GM13976 (cell line): ENCODE results near the gene BRD3OS.
"Not testable (repeated sequence)": the region's sequence is repeated elsewhere in the genome, so short reads cannot be mapped to it uniquely, and the experiment has no call there.

Experiments
- DNase-seq: peaks from one replicate; pipeline ENCODE4 v3.0.0; 2012; ENCODE audit warnings: low spot score
- CTCF ChIP-seq: IDR thresholded peaks from 2 replicates; pipeline ENCODE4 v1.5.1; 2012; ENCODE audit warnings: borderline replicate concordance, mild to moderate bottlenecking; ENCODE audit not compliant: insufficient read depth; ENCODE audit errors: extremely low read depth, missing control alignments, control extremely low read depth
- in situ Hi-C: fragments of 300-500 bp; cut with MboI; formaldehyde crosslinking; loops from one replicate; pipeline ENCODE4 v1.12.0; 2022; ENCODE audit warnings: low sequenced_read_pairs, mixed read lengths, inconsistent platforms; ENCODE audit not compliant: unreplicated experiment

Gene BRD3OS

DNA sequence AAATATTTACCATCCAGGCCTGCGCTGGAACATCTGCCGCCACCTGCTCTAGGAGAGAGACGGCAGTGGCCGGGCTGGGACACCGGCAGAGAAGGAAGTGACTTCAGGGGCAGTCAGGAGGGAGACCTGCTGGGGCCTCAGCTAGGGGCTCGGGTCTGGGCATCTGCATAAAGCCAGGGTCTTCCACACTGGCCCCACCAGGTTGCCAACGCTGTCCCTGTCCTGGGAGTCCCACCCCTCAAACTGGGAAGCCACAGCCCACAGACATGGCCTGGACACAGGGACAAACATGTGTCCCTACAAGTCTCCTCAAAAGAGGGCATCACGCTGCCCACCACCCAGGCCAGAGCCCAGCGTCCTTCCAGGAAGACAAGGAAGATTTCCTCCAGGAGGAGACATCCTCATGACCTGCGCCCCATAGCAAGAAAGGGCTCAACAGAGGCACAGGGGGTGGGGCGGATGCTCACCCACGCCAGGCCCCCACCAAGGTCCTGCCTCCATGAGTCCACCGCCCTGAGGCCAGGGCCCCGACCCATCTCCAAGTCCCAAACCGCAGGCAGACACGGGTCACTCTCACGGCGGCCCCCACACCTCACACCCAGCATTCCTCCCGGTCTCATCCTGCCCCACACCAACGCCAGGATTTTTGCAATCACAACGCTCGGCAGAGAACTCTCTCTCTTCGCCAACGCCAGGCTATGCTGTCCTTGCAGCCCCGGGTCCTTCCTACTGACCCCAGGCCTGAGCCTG is 42.1 kb upstream of the BRD3OS start:
- no peak for TF ChIP-seq CTCF
- in situ Hi-C loops = no loop called here
- no peak for DNase-seq

GRCh38 chr9:133986061-133986460 is 39.2 kb upstream of the BRD3OS start:
- TF ChIP-seq CTCF = no peak
- no peak for DNase-seq
- in situ Hi-C loops = no loop called here

- in situ Hi-C loops = no loop called here
- no peak for DNase-seq
- no peak for TF ChIP-seq CTCF
Measured at GRCh38 chr9:133986774-133987445, 38.4 kb upstream of the BRD3OS start.

- in situ Hi-C loops = no loop called here
- DNase-seq = no peak
- no peak for TF ChIP-seq CTCF
Measured at GRCh38 chr9:133987446-133987788, 37.9 kb upstream of the BRD3OS start.

DNA sequence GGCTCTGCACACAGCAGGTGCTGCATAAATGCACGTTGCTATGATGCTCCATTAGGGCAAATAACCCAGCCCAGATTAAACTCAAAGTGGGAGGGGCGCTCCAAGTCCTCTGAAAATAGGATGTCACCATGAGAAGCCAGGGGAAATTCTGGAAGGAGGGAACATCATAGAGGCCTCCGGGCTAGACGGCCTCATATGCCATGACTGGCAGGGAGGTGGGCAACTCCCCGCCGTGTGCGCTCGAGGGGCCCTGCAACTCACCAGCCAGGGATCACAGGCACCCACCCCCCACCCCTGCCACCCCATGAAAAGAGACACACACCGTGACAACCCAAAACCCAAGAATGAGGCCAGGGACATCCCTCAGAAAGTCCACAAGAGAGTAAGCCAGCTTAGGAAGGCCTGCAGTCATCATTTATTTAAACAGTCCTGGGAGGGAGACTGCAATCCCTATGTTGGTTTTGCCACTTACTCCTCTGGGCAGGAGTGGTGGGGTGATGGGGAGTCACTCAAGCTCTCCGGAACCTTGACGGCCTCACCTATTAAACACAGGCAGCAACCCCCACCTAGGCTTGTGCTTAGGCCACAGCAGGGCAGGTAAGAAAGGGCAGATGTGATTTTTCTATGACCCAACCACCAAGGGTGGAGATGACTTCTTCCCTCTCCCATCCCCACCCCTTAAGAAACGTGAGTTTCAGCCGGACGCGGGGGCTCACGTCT is 37.2 kb upstream of the BRD3OS start:
- in situ Hi-C loops = no loop called here
- DNase-seq = no peak
- TF ChIP-seq CTCF = no peak

- DNase-seq, in situ Hi-C loops: not testable (repeated sequence)
Measured at GRCh38 chr9:133988771-133989170, 36.5 kb upstream of the BRD3OS start.
